GM23338 (cell line): ENCODE data around the gene ELAVL4.

Experiments
- EZH2 ChIP-seq: fragments of 200-600 bp; sonication (generic); IDR thresholded peaks from one replicate; pipeline ENCODE4 v1.8.0; 2017; ENCODE audit warnings: antibody characterized with exemption, mild to moderate bottlenecking, low read depth; ENCODE audit not compliant: unreplicated experiment
- EZH2phosphoT487 ChIP-seq: fragments of 200-600 bp; sonication (generic); IDR thresholded peaks from one replicate; pipeline ENCODE4 v1.8.1; 2018; ENCODE audit warnings: antibody characterized with exemption; ENCODE audit not compliant: unreplicated experiment
- TF ChIP-seq, protein P1 (sequence below), 2 experiments: fragments of 200-600 bp in 1 of 2; sonication (generic) in 1 of 2; conservative IDR thresholded peaks; 2 replicates each; pipeline versions ENCODE4 v1.5.1 to v1.6.1; 2016 to 2017; ENCODE audit warnings: antibody characterized with exemption in 2 of 2, low read depth in 2 of 2, mild to moderate bottlenecking in 2 of 2, moderate library complexity in 1 of 2

DNA sequence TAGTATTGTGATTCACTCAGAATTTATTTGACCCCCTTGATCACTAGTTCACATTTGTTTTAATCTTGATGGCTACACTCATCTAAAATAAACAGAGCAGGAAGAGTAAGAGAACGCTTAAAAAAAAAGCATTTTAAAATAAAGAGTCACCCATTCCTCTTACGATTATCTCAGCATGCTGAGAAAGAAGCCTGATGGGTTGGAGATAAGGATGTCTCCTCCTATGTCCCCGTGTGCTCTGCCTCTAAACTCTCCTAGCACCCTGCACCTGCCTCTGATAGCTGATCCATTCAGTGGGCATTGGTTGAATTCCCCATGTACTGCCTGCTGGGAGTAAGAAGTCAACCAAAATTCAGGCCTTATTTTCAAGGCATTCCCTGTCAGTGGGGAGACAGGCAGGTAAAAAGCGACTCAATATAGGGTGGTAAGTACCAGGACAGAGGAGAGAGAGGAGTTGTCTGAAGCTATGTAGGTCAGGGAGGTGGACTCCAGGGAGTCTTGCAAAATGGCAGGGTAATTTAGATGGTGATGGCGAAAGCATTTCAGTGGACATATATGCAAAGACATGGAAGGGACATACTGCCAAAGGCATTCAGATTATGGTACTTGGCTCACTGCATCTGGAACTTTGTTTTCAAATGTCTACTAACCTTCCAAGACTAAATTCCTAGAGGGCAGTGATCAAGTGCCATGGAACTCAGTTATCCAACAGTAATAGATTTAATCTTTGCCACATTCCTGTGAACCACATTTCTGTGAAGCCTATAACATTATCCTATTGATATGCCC lies 18.4 kb downstream of the ELAVL4 start:
- TF ChIP-seq, protein P1, sequence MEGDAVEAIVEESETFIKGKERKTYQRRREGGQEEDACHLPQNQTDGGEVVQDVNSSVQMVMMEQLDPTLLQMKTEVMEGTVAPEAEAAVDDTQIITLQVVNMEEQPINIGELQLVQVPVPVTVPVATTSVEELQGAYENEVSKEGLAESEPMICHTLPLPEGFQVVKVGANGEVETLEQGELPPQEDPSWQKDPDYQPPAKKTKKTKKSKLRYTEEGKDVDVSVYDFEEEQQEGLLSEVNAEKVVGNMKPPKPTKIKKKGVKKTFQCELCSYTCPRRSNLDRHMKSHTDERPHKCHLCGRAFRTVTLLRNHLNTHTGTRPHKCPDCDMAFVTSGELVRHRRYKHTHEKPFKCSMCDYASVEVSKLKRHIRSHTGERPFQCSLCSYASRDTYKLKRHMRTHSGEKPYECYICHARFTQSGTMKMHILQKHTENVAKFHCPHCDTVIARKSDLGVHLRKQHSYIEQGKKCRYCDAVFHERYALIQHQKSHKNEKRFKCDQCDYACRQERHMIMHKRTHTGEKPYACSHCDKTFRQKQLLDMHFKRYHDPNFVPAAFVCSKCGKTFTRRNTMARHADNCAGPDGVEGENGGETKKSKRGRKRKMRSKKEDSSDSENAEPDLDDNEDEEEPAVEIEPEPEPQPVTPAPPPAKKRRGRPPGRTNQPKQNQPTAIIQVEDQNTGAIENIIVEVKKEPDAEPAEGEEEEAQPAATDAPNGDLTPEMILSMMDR (conservative IDR thresholded peaks at IDR 0.05; ENCODE audit: low read depth in 2 of 2), result no peak
- TF ChIP-seq EZH2phosphoT487 (no peak), EZH2 (no peak)
